HG03025 (cell line): Measurements from ENCODE around the gene BRD9.
A peak's percentile ranks its signal among the peaks of the same experiment; 100 is the strongest.
"Not testable (repeated sequence)": the region's sequence is repeated elsewhere in the genome, so short reads cannot be mapped to it uniquely, and the experiment has no call there.

Experiments
- ATAC-seq: cut with Tn5 transposase; IDR thresholded peaks from one replicate; pipeline ENCODE4 v1.9.1; 2021; ENCODE audit warnings: mild to moderate bottlenecking, moderate library complexity; ENCODE audit not compliant: unreplicated experiment, low FRiP score

Gene BRD9

DNA sequence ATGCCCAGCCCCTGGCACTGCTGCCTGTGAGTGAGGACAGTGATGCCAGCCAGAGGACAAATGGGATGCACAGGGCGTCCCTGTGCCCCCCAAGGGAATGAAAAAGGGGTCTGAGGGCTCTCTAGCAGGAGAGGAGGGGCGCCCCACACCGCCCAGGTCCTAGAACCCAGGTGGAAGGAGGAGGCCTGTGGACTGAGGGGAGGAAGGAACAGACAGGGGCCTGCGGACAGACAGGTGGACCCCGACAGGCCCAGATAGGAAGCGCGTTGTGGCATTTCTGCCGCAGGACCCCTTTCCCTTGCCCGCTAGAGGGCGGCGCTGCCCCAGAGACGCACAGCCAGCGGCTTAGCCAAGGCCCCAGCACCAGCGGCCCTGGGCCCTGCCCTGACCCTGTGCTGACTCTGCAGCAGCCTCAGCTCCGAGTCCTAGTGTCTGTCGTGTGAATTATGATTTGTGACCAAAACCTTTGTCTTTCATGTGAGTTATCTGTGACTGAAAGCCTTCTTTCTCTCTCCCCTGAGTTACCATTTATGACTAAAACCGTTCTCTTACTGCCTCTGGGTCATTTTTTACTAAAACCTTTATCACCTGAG, 30.8 kb upstream of the BRD9 start:
- ATAC-seq: peak; percentile 74

DNA sequence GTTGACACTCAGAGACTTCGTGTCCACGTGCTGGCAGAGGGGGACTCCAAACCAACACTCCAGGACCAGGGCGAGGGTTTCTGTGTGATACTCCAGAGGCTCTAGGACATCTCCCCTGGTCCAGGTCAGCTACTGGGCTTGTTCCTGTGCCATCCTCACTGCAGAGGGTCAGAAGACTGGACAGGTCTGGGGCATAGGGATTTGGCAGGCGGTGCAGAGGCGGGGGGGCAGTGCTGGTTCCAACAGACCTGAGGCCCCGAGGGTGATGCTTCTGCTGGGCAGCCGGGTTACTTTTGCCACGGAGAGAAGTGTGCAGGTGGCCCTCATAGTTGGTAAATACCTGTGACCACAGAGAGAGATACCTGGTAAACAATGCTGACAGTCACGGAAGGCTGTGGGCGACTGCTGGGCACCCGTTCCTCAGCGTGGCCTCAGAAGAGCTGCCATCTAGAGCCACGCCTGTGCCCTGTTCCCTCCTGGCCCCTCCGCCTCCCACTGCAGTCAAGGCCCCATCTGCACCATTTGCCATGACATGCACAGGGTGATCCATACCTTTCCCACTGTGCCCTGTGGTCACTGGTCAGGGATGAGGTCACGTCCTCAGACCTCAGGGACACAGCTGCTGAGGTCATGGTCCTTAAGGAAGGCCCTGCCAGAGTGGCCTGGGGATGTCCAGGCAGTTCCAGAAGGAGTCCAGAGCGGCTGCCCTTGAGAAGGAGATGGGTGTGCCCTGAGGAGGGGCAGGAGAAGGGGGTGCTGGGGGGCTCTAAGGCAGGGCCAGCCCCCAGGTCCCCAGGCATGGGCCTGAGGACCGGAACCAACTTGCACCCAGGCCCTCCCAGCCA, 30.1 kb upstream of the BRD9 start:
- peak; percentile 7 for ATAC-seq

DNA sequence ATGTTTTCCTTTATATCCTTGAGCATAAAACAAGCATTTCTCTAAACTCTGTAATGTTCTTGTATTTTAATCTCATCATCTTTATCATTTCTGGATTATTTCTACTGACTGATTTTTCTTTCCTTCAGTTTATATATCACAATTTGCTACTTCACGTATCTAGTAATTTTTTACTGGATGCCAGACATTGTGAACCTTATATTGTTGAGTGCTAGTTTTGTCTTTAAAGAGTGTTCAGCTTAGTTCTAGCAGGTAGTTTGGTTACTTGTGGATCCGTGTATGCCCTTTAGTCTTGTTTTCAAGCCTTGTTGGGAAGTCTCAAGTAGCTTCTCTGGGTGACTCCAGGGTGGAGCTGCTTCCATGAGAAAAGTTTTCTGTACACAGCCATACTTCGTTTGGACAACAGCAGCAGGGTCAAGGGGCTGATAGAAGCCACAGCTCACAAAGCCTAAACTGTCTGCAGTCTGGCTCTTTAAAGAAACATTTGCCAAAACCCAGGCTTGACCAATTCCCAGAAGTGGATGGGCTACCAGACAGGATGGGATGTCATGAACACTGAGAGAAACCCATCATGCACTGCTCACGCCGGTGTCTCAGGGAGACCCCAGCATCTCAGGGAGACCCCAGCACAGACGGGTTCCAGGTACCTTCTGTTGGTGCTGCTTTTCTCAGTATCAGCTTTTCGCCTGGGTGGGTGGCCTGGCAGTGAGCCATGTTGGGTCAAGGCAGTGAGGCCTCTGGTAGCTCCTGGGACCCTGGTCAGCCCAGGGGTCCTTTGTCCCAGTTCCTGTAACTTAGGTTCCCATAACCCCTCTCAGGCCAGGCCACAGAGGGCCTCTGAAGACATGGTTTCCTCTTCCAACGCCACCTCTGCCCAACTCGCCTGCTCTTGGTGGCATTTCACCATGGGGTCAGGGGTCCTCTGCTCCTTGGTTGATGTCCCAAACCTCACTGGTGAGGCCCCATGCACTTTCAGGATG, 29.1 kb upstream of the BRD9 start:
- no peak for ATAC-seq

DNA sequence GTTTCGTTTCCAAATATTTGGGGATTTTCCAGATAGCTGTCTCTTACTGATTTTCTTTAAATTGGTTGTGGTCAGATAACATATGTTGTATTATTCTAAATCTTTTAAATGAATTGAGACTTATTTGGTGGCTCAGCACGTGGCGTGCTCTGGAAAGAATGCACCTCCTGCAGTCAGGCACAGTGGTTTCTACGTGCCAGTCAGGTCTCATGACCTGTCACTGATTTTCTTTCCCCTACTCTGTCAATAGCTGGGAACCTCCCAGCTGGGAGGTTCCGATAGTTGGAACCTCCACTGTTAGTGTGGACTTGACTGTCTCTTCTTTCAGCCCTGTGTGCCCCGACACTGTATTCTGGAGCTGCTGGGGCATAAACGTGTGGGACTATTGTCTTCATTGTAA, 27.7 kb upstream of the BRD9 start:
- ATAC-seq: no peak

DNA sequence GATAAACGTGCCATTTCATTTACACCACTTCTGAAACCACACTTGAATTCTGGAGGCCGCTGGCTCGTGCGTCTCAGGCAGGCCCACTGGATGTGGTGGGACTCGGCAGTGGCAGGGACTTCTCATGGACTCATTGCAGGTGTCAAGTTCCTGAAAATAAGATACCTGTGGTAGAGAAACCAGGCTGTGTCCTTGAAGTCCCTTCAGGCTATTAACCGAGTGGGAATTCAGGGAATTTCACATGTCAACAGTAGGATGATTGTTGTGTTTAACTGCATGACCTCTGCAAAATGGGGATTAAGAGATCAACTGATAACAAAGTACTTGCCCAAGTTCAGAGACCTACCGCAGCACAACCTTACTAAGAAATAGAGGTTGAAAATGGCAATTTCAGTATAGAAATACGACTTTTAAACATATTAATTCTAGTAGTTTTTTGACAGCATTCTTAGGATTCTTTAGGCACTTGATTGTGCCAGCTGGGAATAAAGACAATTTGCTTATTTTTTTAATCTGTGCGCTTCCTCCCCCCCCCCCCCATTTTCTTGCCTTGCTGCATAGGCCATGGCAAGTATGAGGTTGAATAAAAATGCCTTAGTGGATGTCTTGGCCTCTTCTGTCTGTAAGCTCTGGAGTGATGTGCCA, 26.9 kb upstream of the BRD9 start:
- no peak for ATAC-seq

DNA sequence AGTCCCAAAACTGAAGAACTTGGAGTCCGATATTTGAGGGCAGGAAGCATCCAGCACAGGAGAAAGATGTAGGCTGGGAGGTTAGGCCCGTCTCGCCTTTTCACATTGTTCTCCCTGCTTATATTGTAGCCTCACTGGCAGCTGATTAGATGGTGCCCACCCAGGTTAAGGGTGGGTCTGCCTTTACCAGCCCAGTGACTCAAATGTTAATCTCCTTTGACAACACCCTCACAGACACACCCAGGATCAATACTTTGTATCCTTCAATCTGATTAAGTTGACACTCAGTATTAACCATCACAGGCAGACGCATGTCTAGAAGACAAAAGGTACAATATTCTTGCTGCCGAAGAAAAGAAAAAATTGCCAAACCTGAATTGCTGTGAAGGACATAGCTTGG, 26.1 kb upstream of the BRD9 start:
- ATAC-seq: not testable (repeated sequence)

DNA sequence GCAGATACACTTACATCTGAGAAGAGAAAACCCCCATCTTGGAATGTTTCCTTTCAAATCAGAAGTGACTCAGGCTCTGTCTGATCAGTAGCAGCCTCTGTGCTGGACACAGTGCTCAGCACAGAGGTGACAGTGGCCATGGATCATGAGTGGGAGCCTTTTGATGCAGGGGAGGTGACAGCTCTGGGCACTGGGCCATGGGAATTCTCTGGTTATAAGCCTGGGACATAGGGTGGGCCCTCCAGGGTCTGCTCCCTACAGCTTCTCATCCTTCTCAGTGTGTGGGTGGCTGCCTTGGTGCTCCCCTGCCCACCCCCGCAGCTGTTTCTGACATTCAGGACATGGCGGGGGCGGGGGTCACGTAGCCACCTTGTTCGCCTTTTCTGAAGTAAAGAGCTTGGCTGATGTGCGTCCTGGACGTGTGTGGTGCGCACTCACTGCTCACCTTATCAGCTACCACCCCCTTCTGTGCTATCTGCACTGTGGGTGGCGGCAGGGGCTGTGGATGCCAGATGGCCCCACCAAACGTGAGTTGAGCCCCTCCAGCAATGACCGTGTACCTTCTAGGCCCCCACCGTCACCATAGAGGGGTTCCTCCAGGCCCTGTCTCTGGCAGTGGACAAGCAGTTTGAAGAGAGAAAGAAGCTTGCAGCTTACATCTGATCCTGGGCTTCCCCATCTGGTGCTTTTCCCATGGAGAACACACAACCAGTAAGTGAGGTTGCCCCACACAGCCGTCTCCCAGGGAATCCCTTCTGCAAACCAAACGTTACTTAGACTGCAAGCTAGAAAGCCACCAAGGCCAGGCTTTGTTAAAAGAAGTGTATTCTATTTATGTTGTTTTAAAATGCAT, 24.1 kb upstream of the BRD9 start:
- no peak for ATAC-seq

DNA sequence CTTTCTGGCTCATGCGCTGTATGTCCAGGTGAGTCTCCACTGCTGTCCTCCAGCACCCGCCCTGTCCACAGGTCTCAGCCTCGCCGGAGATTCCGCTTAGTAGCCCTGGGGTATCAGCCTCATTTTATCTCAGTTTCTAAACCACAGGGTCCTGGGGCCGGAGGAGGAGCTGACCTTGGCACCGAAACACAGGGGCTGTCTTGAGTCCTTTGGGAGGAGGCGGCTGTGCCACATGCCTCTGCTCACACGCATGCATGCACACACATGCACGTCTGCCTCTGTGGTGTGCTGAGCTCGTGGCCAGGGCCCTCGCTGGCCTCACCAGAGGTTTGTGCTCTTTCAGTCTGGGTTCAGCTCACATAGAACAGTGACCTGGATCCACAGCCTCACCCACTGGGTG, 23.3 kb upstream of the BRD9 start:
- no peak for ATAC-seq

DNA sequence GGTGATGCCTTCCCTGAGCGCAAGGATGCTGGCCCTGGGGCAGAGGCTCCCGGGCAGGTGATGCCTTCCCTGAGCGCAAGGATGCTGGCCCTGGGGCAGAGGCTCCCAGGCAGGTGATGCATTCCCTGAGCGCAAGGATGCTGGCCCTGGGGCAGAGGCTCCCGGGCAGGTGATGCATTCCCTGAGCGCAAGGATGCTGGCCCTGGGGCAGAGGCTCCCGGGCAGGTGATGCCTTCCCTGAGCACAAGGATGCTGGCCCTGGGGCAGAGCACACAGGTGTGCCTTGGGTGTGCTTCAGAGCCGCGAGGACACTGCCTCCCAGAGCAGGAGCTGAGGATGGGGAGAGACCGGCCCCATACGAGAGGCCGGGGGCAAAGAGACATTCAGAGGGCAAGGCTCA, 22.7 kb upstream of the BRD9 start:
- ATAC-seq: not testable (repeated sequence)

DNA sequence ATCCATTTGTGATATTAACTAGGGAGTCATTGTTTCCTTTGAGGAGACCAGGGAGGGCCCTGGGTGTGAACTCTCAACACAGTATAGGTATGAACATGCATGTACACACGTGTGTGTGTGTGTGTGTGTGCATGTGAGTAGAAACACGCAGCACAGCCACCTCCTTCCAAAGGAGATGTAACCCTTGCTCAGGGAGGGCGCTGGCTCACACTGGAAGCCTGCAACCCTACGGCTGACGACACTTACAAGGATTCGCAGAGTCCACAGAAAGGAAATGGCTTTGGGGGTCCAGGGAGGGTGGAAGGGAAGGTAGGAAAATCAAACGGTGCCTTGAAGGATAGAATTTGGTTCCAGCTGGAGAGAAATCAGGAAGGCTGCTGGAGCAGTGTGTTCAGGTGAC, 22.0 kb upstream of the BRD9 start:
- ATAC-seq: no peak

DNA sequence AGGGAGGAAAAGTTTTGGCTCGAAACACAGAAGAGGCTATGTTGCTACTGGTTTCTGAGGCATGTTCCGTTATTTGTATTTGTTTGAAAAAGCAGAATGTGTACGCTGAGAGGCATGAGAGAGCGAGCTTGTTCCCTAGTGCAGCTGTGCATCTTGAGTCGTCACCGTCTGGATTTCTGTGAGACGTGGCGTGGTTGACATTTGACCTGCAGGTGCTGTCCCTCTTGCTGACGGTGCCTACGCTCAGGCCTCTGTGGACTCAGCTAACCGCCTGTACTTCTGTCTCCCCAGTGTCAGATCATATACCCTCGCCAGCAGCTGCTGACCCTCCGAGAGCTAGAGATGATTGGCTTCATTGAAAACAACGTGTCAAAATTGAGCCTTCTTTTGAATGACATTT, 21.6 kb upstream of the BRD9 start:
- ATAC-seq: no peak

DNA sequence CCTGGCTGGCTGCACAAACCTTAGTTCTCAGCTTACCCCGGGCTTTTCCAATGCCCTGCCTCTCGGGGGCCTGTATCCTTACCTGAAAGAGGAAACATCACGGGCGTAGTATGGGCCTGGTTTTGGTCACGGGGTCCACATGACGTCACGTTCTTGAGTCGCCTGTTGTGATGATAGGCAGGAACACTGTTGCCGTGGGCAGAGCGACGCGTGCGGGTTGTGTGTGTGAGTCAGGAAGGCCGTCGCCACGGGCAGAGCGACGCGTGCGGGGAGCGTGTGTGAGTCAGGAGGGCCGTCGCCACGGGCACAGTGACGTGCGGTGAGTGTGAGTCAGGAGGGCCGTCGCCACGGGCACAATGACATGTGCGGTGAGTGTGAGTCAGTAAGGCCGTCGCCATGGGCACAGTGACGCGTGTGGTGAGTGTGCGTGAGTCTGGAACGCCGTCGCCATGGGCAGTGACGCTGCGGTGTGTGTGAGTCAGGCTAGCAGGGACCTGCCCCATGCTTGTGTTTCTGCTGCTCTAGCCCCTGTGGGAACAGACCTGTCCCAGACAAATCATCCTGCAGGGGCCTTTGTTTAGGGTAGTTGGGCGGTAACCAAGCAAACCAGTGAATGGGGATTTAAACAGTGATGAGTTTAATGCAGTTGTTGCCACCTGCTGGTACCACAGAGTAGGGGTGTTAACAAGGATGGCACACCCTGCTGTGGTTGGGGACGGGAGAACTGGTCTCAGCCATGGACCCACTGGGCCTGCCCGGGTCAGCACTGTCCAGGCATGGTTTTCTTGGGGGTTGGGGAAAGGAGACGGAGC, 19.9 kb upstream of the BRD9 start:
- no peak for ATAC-seq

DNA sequence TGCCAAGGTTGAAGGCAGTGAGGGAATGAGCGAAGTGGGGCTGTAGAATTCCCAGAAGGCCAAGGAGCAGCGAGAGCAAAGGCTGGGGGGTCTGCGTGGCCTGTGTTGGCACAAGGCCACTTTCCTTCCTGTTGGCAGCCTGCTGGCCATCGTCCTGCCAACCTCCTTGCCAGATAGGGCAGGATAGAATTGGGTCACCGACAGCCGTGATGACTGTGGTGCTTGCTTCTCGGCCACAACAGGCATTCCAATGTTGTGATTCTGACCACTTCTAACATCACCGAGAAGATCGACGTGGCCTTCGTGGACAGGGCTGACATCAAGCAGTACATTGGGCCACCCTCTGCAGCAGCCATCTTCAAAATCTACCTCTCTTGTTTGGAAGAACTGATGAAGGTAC, 19.0 kb upstream of the BRD9 start:
- no peak for ATAC-seq

DNA sequence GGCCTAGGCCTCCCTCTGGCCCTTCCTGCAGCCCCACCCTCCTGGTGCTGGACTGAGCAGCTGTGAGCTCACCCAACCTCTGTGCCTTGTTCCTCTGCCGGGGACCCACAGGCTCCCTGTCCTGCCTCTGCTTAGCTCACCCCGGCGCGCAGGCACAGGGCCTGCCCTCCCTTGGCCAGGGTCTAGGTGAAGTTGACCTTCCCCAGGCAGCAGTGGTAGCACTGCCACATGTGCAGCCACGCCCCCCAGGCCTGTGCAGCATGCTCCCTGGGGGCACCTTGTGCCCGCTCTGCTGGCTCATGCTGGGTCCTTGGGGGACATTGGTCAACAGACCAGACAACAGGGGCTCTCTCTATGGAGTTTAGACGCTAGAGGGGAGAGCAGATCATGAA, 18.2 kb upstream of the BRD9 start:
- no peak for ATAC-seq

DNA sequence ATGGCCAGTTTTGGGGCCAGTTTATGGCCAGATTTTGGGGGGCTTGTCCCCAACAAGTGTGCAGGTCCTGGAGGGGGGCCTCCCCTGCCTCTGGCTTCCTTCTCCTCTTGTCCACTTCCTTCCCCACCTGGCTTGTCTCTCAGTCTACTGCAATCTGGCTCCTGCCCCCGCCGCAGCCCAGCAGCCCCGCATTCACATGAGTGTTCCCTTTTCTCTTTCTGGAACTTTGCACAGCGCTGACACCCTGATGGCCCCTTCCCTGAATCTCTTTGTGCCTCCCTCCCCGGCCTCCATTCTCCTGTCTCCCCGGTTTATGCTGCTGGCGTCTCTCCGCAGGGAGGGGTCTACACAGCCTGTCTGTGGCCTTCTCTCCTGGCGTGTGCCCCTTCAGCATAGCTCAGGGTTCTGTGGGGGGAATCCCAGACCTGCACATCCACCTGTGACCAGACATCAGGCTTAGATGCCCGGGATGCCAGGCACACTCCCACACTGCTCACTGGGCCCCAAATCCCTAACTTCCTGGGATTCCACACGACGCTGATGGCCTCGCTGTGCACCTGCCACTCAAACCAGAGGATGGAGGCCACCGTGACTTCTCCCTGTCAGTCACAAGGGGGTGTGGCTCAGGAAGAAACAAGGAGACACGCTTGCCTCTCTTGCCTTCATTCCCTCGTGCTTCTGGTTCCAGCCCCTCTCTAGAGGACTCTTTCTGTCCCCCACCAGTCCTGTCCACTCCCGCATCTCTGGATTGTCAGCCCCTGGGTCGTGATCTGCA, 17.6 kb upstream of the BRD9 start:
- no peak for ATAC-seq

DNA sequence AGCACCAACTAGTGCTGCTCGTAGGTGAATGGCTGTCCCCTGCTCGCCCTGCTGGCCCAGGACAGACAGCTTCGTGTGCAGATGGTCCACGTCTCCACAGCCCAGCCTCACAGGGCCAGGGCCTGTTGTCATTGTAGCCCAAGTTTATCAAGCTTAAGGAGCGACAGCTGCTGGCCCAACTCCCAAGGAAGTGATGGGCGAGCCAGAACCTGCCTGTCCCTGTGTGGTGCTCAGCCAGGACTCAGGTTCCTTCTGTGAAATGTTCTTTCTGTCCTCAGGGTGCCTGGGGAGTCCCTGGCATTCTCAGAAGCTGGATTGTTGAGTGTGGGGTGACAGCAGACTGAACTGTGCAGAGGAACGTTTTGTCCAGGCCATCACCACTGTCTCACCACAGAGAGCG, 16.5 kb upstream of the BRD9 start:
- no peak for ATAC-seq

DNA sequence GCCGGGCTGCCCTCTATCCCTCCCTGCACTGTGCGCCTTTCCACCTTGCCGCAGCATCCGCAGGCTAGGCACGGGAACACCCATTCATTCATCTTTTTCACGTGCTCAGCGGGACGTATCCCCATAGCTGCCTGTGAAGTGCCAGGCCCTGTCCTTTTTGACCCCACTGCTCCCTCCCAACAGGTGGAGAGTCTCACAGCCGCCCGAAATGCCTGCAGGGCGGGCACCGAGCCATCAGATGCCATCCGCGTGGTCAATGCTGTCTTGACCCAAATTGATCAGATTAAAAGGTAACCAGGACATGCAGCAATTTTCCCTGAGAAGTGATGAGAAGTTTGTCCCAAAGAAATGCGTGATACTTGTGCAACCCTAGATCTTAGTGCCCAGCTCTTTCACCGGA, 15.6 kb upstream of the BRD9 start:
- no peak for ATAC-seq

DNA sequence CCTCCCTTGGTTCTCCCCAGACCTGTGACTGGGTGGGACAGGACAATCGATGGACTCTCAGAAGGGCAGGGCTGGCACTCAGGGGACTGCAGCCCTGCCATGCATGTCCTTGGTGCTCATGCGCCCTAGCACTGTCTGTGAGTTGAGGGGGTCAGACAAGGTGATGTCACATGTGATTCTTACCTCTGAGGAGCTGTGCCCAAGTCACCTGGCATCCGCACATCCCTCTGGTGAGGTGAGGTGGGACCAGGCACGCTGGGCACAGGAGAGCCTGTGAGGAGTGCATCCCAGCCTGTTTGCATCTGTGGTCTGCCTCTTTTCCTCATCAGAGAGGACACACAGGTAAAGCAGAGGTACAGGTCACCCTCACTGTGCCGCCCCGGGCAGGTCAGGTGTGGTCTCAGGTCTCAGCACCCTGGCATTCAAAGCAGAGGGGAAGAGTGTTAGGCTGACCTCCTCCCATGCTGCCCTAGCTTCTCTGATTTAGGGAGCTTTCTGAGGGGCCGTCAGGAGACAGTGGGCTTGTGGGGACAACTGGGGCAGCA, 14.8 kb upstream of the BRD9 start:
- no peak for ATAC-seq
